Measurements from ENCODE around the gene RPRD2.

GRCh38 chr1:150444232-150444631, 80.3 kb downstream of the RPRD2 start:
- no peak for TF ChIP-seq ARID2 (IDR thresholded peaks at IDR 0.05)
- TF ChIP-seq EGR1 (conservative IDR thresholded peaks at IDR 0.05): no peak
- TF ChIP-seq, protein P1, sequence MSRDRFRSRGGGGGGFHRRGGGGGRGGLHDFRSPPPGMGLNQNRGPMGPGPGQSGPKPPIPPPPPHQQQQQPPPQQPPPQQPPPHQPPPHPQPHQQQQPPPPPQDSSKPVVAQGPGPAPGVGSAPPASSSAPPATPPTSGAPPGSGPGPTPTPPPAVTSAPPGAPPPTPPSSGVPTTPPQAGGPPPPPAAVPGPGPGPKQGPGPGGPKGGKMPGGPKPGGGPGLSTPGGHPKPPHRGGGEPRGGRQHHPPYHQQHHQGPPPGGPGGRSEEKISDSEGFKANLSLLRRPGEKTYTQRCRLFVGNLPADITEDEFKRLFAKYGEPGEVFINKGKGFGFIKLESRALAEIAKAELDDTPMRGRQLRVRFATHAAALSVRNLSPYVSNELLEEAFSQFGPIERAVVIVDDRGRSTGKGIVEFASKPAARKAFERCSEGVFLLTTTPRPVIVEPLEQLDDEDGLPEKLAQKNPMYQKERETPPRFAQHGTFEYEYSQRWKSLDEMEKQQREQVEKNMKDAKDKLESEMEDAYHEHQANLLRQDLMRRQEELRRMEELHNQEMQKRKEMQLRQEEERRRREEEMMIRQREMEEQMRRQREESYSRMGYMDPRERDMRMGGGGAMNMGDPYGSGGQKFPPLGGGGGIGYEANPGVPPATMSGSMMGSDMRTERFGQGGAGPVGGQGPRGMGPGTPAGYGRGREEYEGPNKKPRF (IDR thresholded peaks at IDR 0.05; ENCODE audit: low read depth, low read length): no peak
- no peak for TF ChIP-seq RCOR1 (IDR thresholded peaks at IDR 0.05; ENCODE audit: borderline replicate concordance in 1 of 2, low read depth in 2 of 2, low read length in 2 of 2)
- TF ChIP-seq, protein P2, sequence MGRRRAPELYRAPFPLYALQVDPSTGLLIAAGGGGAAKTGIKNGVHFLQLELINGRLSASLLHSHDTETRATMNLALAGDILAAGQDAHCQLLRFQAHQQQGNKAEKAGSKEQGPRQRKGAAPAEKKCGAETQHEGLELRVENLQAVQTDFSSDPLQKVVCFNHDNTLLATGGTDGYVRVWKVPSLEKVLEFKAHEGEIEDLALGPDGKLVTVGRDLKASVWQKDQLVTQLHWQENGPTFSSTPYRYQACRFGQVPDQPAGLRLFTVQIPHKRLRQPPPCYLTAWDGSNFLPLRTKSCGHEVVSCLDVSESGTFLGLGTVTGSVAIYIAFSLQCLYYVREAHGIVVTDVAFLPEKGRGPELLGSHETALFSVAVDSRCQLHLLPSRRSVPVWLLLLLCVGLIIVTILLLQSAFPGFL (CRISPR knock-in tag; IDR thresholded peaks at IDR 0.05): no peak
- no peak for TF ChIP-seq PHF21A (IDR thresholded peaks at IDR 0.05; ENCODE audit: borderline replicate concordance, low read depth)
- TF ChIP-seq, protein P3, sequence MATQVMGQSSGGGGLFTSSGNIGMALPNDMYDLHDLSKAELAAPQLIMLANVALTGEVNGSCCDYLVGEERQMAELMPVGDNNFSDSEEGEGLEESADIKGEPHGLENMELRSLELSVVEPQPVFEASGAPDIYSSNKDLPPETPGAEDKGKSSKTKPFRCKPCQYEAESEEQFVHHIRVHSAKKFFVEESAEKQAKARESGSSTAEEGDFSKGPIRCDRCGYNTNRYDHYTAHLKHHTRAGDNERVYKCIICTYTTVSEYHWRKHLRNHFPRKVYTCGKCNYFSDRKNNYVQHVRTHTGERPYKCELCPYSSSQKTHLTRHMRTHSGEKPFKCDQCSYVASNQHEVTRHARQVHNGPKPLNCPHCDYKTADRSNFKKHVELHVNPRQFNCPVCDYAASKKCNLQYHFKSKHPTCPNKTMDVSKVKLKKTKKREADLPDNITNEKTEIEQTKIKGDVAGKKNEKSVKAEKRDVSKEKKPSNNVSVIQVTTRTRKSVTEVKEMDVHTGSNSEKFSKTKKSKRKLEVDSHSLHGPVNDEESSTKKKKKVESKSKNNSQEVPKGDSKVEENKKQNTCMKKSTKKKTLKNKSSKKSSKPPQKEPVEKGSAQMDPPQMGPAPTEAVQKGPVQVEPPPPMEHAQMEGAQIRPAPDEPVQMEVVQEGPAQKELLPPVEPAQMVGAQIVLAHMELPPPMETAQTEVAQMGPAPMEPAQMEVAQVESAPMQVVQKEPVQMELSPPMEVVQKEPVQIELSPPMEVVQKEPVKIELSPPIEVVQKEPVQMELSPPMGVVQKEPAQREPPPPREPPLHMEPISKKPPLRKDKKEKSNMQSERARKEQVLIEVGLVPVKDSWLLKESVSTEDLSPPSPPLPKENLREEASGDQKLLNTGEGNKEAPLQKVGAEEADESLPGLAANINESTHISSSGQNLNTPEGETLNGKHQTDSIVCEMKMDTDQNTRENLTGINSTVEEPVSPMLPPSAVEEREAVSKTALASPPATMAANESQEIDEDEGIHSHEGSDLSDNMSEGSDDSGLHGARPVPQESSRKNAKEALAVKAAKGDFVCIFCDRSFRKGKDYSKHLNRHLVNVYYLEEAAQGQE (IDR thresholded peaks at IDR 0.05; ENCODE audit: borderline replicate concordance): no peak
- TF ChIP-seq, protein P3 (CRISPR knock-in tag; IDR thresholded peaks at IDR 0.05; ENCODE audit: low read depth): no peak
- no peak for TF ChIP-seq CC2D1A (IDR thresholded peaks at IDR 0.05)
- TF ChIP-seq, protein P4, sequence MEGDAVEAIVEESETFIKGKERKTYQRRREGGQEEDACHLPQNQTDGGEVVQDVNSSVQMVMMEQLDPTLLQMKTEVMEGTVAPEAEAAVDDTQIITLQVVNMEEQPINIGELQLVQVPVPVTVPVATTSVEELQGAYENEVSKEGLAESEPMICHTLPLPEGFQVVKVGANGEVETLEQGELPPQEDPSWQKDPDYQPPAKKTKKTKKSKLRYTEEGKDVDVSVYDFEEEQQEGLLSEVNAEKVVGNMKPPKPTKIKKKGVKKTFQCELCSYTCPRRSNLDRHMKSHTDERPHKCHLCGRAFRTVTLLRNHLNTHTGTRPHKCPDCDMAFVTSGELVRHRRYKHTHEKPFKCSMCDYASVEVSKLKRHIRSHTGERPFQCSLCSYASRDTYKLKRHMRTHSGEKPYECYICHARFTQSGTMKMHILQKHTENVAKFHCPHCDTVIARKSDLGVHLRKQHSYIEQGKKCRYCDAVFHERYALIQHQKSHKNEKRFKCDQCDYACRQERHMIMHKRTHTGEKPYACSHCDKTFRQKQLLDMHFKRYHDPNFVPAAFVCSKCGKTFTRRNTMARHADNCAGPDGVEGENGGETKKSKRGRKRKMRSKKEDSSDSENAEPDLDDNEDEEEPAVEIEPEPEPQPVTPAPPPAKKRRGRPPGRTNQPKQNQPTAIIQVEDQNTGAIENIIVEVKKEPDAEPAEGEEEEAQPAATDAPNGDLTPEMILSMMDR (IDR thresholded peaks at IDR 0.05 in 2 of 3, conservative IDR thresholded peaks at IDR 0.05 in 1 of 3; ENCODE audit: insufficient read depth in 2 of 3, low read depth in 1 of 3, low read length in 3 of 3): no peak
- TF ChIP-seq EP300 (IDR thresholded peaks at IDR 0.05; ENCODE audit: low read length): no peak
- no peak for TF ChIP-seq GTF2F1 (IDR thresholded peaks at IDR 0.05; ENCODE audit: low read depth, low read length)
- TF ChIP-seq ZNF224 (CRISPR knock-in tag; IDR thresholded peaks at IDR 0.05): no peak
- no peak for TF ChIP-seq MYNN (IDR thresholded peaks at IDR 0.05)
- no peak for TF ChIP-seq MYNN (CRISPR knock-in tag; IDR thresholded peaks at IDR 0.05)
